NT2/D1 (cell line): ENCODE measurements around the gene MAGI2.

Experiments used
- SUZ12 ChIP-seq: IDR thresholded peaks from 2 replicates; pipeline ENCODE4 v1.6.1; 2011; ENCODE audit not compliant: insufficient read length, insufficient read depth; ENCODE audit errors: extremely low read depth
- YY1 ChIP-seq: IDR thresholded peaks from 2 replicates; pipeline ENCODE4 v1.6.1; 2011; ENCODE audit not compliant: insufficient read length, insufficient read depth
- ZNF274 ChIP-seq: IDR thresholded peaks from 2 replicates; pipeline ENCODE4 v1.6.1; 2011; ENCODE audit warnings: mild to moderate bottlenecking, low read depth, low read length

GRCh38 chr7:77993838-77994237 is 1459.6 kb downstream of the MAGI2 start:
- TF ChIP-seq ZNF274 (no peak), YY1 (no peak), SUZ12 (no peak)
